ENCODE measurements around the gene MTHFSD. TPM values are rescaled to one million over a fixed set of nuclear protein-coding genes. Genes with fewer than 3 reads are reported as not detected.

Gene MTHFSD
- total and polyA plus RNA-seq, 4 donors, result 9.4 to 28.5 (median 16.6) TPM

DNA sequence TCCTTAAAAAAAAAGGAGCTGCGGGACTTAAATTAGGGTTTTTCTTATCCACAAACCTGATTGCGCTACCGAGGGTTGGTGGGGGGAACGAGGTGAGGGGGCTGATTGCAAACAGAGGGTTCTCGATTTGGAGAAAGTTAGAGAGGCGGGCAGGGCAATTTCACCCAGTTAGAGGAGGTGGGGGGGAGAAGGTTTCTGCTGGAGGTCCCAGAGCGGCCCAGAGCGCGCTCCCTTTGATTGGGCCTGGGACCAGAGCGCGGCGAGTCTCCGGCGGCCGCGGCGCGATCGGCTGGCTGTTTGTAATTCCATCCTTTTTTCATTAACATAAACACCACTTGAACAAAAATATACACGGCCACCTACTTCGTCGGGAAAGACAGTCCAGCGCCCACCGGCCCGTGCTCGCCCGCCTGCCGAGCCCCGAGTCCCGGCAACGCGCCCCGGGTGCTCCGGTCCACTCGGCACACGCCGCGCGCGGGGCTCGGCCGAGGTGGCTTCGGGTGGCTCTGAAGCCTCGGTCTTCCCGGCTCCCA, 58.0 kb downstream of the MTHFSD start:
- Histone ChIP-seq H3K27me3 (ENCODE audit: control insufficient read depth in 3 of 3, insufficient read depth in 3 of 3, low read length in 2 of 3) (peaks cover 4 to 82% (median 30%) of the 10 kb centered on the region in 3 donors), H3K4me1 (ENCODE audit: control insufficient read depth in 5 of 5, insufficient read depth in 5 of 5, low read length in 5 of 5) (peaks cover 0 to 27% (median 0%) of the 10 kb centered on the region in 5 donors), H3K27ac (ENCODE audit: low read depth in 1 of 2, low read length in 1 of 2) (peak overlapping the region in 1 of 2 donors; percentile 78), H3K9me3 (ENCODE audit: control insufficient read depth in 4 of 4, insufficient read depth in 3 of 4, low read length in 3 of 4) (peaks cover 0 to 2% (median 0%) of the 10 kb centered on the region in 4 donors), H3K4me3 (peak overlapping the region; percentile 30), H3K36me3 (ENCODE audit: control insufficient read depth in 4 of 4, insufficient read depth in 4 of 4, low read length in 4 of 4) (peaks cover 0 to 2% (median 0%) of the 10 kb centered on the region in 4 donors), H3K9ac (ENCODE audit: insufficient read depth in 1 of 2, low read length in 2 of 2) (peak overlapping the region in 1 of 2 donors; percentile 19)
- 6% methylated on average over 45 of the region's 45 CpGs for WGBS, 2 donors
- TF ChIP-seq, protein P1, sequence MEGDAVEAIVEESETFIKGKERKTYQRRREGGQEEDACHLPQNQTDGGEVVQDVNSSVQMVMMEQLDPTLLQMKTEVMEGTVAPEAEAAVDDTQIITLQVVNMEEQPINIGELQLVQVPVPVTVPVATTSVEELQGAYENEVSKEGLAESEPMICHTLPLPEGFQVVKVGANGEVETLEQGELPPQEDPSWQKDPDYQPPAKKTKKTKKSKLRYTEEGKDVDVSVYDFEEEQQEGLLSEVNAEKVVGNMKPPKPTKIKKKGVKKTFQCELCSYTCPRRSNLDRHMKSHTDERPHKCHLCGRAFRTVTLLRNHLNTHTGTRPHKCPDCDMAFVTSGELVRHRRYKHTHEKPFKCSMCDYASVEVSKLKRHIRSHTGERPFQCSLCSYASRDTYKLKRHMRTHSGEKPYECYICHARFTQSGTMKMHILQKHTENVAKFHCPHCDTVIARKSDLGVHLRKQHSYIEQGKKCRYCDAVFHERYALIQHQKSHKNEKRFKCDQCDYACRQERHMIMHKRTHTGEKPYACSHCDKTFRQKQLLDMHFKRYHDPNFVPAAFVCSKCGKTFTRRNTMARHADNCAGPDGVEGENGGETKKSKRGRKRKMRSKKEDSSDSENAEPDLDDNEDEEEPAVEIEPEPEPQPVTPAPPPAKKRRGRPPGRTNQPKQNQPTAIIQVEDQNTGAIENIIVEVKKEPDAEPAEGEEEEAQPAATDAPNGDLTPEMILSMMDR (IDR thresholded peaks at IDR 0.05; ENCODE audit: control extremely low read depth, extremely low read depth), result no peak
- DNase-seq (peak; percentile 46 to 59 (median 56)), ATAC-seq (ENCODE audit: insufficient read depth, low FRiP score) (no peak)

DNA sequence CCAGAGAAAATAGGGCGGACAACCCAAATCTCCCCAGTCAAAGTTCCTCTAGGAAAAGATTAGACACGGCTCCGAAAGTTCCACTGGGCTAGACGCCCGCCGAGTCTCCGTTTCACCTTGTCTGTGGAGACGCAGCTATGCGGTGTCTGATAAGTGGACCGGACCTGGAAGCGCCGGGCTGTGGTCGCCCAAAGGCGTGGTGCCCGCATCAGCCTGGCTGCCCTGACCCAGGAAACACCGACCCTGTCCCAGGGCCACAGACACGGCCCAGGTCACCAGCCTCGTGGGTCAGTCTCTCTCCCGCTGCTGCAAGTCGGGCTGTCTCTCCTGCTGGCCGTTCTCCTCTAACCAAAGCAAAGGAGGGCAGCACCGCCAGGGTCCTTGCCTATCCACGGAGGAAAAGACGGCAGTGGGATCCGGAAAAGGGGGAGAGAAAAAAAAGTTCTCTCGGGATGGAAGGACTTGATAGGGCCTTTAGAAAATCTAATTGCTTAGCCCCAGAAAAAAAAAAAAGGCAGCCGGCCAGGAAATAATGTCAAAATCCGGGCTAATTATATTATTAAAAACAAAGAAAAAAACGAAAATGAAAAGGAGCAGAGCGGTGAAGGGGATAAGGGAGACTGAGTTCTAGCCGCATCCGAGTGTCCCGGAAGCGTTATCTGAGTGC, 58.6 kb downstream of the MTHFSD start:
- Histone ChIP-seq H3K36me3 (ENCODE audit: control insufficient read depth in 4 of 4, insufficient read depth in 4 of 4, low read length in 4 of 4) (no peaks in the 10 kb centered on the region), H3K9ac (ENCODE audit: insufficient read depth in 1 of 2, low read length in 2 of 2) (peak overlapping the region in 1 of 2 donors; percentile 19), H3K4me3 (peak overlapping the region; percentile 30), H3K9me3 (ENCODE audit: control insufficient read depth in 4 of 4, insufficient read depth in 3 of 4, low read length in 3 of 4) (no peaks in the 10 kb centered on the region), H3K27ac (ENCODE audit: low read depth in 1 of 2, low read length in 1 of 2) (peak overlapping the region in 1 of 2 donors; percentile 89), H3K27me3 (ENCODE audit: control insufficient read depth in 3 of 3, insufficient read depth in 3 of 3, low read length in 2 of 3) (peaks cover 4 to 82% (median 28%) of the 10 kb centered on the region in 3 donors), H3K4me1 (ENCODE audit: control insufficient read depth in 5 of 5, insufficient read depth in 5 of 5, low read length in 5 of 5) (peaks cover 0 to 27% (median 0%) of the 10 kb centered on the region in 5 donors)
- TF ChIP-seq, protein P1 (IDR thresholded peaks at IDR 0.05; ENCODE audit: control extremely low read depth, extremely low read depth), result no peak
- DNase-seq (no peak), ATAC-seq (ENCODE audit: insufficient read depth, low FRiP score) (no peak)
- WGBS, 2 donors, result 11 to 16% methylated on average over 34 of the region's 34 CpGs

DNA sequence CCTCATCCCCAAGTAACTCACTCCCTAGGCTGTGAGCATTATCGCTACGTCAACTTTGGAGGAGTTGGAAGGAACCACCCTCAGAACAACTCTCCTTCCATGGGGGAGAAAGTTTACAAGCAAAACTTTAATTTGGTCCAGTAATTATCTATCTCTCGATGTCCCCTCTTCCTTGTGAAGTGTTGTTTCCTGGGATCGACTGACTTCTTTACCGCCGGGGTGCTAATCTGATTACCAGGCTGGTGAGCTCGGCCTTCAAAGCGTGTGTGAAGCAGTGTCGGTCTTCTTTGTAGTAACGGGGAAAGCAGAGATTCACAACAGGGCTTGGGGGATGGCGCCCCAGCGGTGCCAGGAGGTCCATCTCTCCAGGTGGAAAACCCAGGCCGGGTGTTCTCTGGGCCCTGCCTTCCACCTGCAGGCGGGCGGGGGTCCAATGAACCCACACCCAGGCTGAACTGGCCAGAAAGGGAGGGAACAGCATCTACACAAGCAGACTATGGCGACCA, 59.2 kb downstream of the MTHFSD start:
- TF ChIP-seq, protein P1 (IDR thresholded peaks at IDR 0.05; ENCODE audit: control extremely low read depth, extremely low read depth), result no peak
- 19 to 24% methylated on average over 16 of the region's 16 CpGs for WGBS, 2 donors
- ATAC-seq (ENCODE audit: insufficient read depth, low FRiP score) (no peak), DNase-seq (no peak)
- Histone ChIP-seq H3K27me3 (ENCODE audit: control insufficient read depth in 3 of 3, insufficient read depth in 3 of 3, low read length in 2 of 3) (peaks cover 4 to 82% (median 27%) of the 10 kb centered on the region in 3 donors), H3K27ac (ENCODE audit: low read depth in 1 of 2, low read length in 1 of 2) (peak overlapping the region in 1 of 2 donors; percentile 89), H3K4me1 (ENCODE audit: control insufficient read depth in 5 of 5, insufficient read depth in 5 of 5, low read length in 5 of 5) (peaks cover 0 to 22% (median 0%) of the 10 kb centered on the region in 5 donors), H3K4me3 (peak overlapping the region; percentile 24), H3K9me3 (ENCODE audit: control insufficient read depth in 4 of 4, insufficient read depth in 3 of 4, low read length in 3 of 4) (no peaks in the 10 kb centered on the region), H3K9ac (ENCODE audit: insufficient read depth in 1 of 2, low read length in 2 of 2) (no peak overlapping the region), H3K36me3 (ENCODE audit: control insufficient read depth in 4 of 4, insufficient read depth in 4 of 4, low read length in 4 of 4) (peaks cover 0 to 1% (median 0%) of the 10 kb centered on the region in 4 donors)
